NCI-H345 (cell line): ENCODE measurements around the gene MGAT2.
"Not testable (repeated sequence)": the region's sequence is repeated elsewhere in the genome, so short reads cannot be mapped to it uniquely, and the experiment has no call there.

Experiments used
- DNase-seq: peaks from one replicate; lab custom pipeline; 2025; lab: John Stamatoyannopoulos, UW

The MGAT2 gene

GRCh38 chr14:49620182-49621113, at the start of gene MGAT2, which contains the start of gene RPL36AL:
Gene MGAT2, plus strand, starts transcription at chr14:49620799. Its CDS starts 470 bp downstream, at chr14:49621269.
Gene RPL36AL, minus strand, starts transcription at chr14:49620626. Its CDS starts 1,522 bp downstream, at chr14:49619104.
- DNase-seq = peak; percentile 98

- no peak for DNase-seq
Measured at GRCh38 chr14:49574038-49574437, 46.6 kb upstream of the MGAT2 start.

- DNase-seq = no peak
Measured at GRCh38 chr14:49578141-49578540, 42.5 kb upstream of the MGAT2 start.

- DNase-seq = no peak
Measured at GRCh38 chr14:49579841-49580240, 40.8 kb upstream of the MGAT2 start.

- DNase-seq = no peak
Measured at GRCh38 chr14:49581209-49582112, 39.1 kb upstream of the MGAT2 start.

- DNase-seq = no peak
Measured at GRCh38 chr14:49582113-49582977, 38.3 kb upstream of the MGAT2 start.

GRCh38 chr14:49583629-49584028, 37.0 kb upstream of the MGAT2 start:
- DNase-seq = no peak

GRCh38 chr14:49584058-49584457, 36.5 kb upstream of the MGAT2 start:
- DNase-seq = no peak

- not testable (repeated sequence) for DNase-seq
Measured at GRCh38 chr14:49584981-49585640, 35.5 kb upstream of the MGAT2 start.

GRCh38 chr14:49585803-49586672, 34.6 kb upstream of the MGAT2 start, which contains the start of gene RPS29:
Gene RPS29, minus strand, starts transcription at chr14:49586380. Its CDS starts 34 bp downstream, at chr14:49586346.
- DNase-seq = peak; percentile 99

- DNase-seq = peak; percentile 61
Measured at GRCh38 chr14:49586673-49587460, 33.7 kb upstream of the MGAT2 start.

- DNase-seq = no peak
Measured at GRCh38 chr14:49589387-49589786, 31.2 kb upstream of the MGAT2 start.

- no peak for DNase-seq
Measured at GRCh38 chr14:49593016-49593415, 27.6 kb upstream of the MGAT2 start.

- DNase-seq = no peak
Measured at GRCh38 chr14:49594347-49595091, 26.1 kb upstream of the MGAT2 start.

- peak; percentile 47 for DNase-seq
Measured at GRCh38 chr14:49598189-49598484, 22.5 kb upstream of the MGAT2 start.

GRCh38 chr14:49598485-49599300, 21.9 kb upstream of the MGAT2 start, which contains the start of gene LRR1:
Gene LRR1, plus strand, starts transcription at chr14:49598940. Its CDS starts 81 bp downstream, at chr14:49599021.
- peak; percentile 78 for DNase-seq

GRCh38 chr14:49607583-49607982, 13.0 kb upstream of the MGAT2 start:
- no peak for DNase-seq
